VCaP (cell line): ENCODE data around the gene PRSS16.

Experiments
- H3K27ac ChIP-seq: fragments of 450-650 bp; 2 replicates; pipeline ENCODE4 v1.5.1; 2017
- CTCF ChIP-seq: fragments of 450-650 bp; conservative IDR thresholded peaks from 2 replicates; pipeline ENCODE4 v1.5.1; 2017; ENCODE audit warnings: mild to moderate bottlenecking, moderate library complexity

Gene PRSS16

GRCh38 chr6:27237089-27237803, 10.3 kb upstream of the PRSS16 start:
- no peak for TF ChIP-seq CTCF
- no peak overlapping the region for H3K27ac ChIP-seq

- TF ChIP-seq CTCF: no peak
- H3K27ac ChIP-seq: no peak overlapping the region
Measured at GRCh38 chr6:27238010-27238983, 9.2 kb upstream of the PRSS16 start.

- TF ChIP-seq CTCF: no peak
- no peak overlapping the region for H3K27ac ChIP-seq
Measured at GRCh38 chr6:27239258-27239657, 8.2 kb upstream of the PRSS16 start.

GRCh38 chr6:27241443-27241842, 6.1 kb upstream of the PRSS16 start:
- no peak for TF ChIP-seq CTCF
- H3K27ac ChIP-seq: no peak overlapping the region

- TF ChIP-seq CTCF: no peak
- no peak overlapping the region for H3K27ac ChIP-seq
Measured at GRCh38 chr6:27242589-27243265, 4.8 kb upstream of the PRSS16 start.

- no peak overlapping the region for H3K27ac ChIP-seq
- TF ChIP-seq CTCF: no peak
Measured at GRCh38 chr6:27248783-27249182, 1.3 kb downstream of the PRSS16 start.
